GM18909 (cell line): ENCODE data around the gene GSTT2B.
"Not testable (repeated sequence)": the region's sequence is repeated elsewhere in the genome, so short reads cannot be mapped to it uniquely, and the experiment has no call there.

Experiments used
- ATAC-seq: cut with Tn5 transposase; IDR thresholded peaks from one replicate; pipeline ENCODE4 v1.9.1; 2021; ENCODE audit warnings: mild to moderate bottlenecking; ENCODE audit not compliant: unreplicated experiment, poor library complexity

The GSTT2B gene

GRCh38 chr22:23986538-23987178 is 25.7 kb upstream of the GSTT2B start:
- ATAC-seq = not testable (repeated sequence)

- ATAC-seq = not testable (repeated sequence)
These were observed 25.1 kb upstream of the GSTT2B start for GRCh38 chr22:23986089-23986488.

GRCh38 chr22:23984430-23984829 is 23.4 kb upstream of the GSTT2B start:
- peak; percentile 50 for ATAC-seq

DNA sequence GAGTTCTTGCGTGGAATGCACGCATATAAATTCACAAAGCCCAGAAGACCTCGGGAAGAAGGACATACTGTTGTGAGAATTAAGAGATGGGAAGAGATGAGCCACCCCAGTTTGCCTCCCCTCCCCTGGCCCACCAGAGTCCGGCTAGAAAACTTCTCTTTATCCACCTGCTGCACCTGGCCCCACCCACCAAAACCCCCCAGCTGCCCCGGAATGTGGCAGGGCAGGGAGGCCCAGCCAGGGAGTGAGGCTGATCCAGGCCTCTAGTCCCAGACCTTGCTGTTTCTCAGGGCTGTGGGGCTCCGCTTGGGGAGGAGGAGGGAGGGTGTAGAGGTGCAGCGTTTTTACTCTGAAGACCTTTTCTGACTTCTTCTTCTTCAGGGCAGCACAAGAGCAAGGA is 19.6 kb upstream of the GSTT2B start:
- not testable (repeated sequence) for ATAC-seq

DNA sequence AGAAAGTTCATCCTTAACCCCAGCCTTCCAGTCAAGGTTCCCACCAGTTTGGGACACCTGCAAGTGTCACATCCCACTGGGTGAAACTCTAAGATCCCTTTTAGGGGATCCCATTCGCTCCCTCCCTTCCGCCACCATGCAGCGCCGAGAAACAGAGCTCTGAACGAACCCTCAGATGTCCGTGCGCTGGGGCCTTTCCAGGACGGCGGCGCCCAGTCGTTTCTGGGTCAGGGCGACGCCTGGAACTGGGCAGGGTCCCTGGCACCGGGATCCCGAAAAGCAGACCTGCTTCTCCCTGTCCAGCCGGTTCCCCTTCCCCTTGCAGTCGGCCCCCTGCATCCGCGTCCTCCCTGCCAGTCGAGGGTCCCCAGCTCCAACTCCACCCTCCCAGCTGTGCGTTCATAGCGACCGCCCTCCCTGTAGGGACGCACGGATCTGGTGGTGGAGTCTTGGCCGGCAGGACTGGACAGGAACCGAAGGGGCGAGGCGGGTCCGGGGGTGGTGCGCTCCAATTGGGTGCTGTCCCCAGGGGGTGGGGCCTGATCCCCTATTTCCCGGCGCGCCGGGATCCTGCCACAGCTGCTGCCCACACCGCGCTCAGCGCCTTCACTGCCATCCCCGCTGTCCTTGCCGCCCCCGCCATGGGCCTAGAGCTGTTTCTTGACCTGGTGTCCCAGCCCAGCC is 18.7 kb upstream of the GSTT2B start, which contains the start of gene GSTT2:
GSTT2 (plus strand) TSS at position 578 of the 684 bp plus-strand sequence.
- not testable (repeated sequence) for ATAC-seq

- not testable (repeated sequence) for ATAC-seq
These were observed 16.3 kb upstream of the GSTT2B start for GRCh38 chr22:23977304-23977703.

DNA sequence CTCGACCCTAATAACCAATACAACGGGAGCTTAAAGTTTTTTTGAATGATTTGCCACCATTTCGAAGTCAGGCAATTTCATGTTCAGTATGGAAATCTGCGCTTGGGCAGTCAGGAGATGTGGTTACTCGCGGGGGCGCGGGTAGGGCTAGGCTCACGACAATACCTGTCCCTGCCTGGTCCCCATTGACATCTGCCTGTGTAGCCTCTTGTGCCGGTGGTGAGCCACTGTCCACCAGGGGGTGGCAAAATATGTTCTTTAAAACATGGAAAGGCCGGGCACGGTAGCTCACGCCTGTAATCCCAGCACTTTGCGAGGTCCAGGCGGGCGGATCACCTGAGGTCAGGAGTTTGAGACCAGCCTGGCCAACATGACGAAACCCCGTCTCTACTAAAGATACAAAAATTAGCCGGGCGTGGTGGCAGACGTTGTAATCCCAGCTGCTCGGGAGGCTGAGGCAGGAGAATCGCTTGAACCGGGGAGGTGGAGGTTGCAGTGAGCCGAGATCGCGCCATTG is 13.9 kb upstream of the GSTT2B start:
- not testable (repeated sequence) for ATAC-seq

DNA sequence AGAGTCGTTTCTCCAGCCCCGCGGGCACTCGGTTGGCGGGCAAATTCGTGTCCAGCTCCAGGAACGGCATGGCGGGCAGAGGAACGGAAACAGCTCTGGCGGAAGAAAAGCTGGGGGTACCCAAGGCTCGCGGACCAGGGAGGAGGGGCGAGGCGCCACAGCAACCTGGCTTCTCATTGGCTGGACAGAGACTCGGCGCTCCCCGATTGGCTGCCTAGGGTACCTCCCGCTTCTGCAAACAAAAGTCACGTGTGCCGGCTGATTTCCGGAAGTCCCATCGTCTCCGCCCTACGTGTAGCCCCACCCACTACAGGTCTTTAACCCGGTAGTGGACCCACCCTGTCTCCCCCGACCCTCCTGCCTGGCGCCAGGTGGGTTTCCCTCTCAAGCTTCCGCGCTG is 13.3 kb upstream of the GSTT2B start, which contains the start of gene DDT:
DDT (minus strand) TSS at position 97 of the 400 bp plus-strand sequence; CDS start at position 70, 27 bp downstream.
- peak; percentile 89 for ATAC-seq

GRCh38 chr22:23971927-23972326 is 10.9 kb upstream of the GSTT2B start:
- ATAC-seq = not testable (repeated sequence)

DNA sequence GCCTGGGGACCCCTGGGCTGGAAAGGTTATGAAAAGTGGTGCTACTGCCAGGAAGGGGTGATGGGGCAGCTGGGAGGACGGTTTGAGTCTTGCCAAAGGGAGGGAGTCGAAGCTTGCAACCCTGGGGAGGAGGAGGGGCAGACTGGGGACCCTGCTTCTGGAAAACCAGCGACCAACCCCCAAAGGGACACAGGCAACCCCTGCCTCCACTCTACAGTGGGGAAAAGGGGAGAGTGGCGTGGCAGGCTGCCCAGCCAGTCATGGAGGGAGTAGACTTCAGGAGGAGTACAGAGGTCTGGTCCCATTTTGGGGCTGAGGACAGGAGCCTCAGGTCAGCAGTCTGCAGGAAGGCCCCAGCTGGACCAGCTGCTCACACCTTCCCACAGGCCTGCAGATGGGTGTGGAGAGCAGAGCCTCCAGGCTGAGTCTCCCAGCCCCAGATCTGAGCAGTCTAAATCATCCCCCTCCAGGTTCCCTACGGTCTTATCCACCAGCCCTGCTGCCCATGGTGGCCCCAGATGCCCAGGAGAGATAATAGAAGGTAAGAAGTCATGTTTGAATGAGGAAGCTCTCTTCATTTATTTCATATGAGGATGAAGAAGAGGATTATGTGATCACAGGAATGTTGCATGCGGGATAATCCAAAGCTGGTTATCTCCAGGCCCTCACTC is 10.0 kb upstream of the GSTT2B start:
- ATAC-seq = no peak

GRCh38 chr22:23970201-23970641 is 9.2 kb upstream of the GSTT2B start:
- ATAC-seq = no peak

GRCh38 chr22:23969071-23969470 is 8.1 kb upstream of the GSTT2B start:
- ATAC-seq = no peak

DNA sequence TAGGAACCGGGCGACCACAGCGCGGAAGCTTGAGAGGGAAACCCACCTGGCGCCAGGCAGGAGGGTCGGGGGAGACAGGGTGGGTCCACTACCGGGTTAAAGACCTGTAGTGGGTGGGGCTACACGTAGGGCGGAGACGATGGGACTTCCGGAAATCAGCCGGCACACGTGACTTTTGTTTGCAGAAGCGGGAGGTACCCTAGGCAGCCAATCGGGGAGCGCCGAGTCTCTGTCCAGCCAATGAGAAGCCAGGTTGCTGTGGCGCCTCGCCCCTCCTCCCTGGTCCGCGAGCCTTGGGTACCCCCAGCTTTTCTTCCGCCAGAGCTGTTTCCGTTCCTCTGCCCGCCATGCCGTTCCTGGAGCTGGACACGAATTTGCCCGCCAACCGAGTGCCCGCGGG is 5.6 kb upstream of the GSTT2B start, which contains the start of gene DDTL:
DDTL (plus strand) TSS at position 321 of the 400 bp plus-strand sequence; CDS start at position 348, 27 bp downstream.
- peak; percentile 85 for ATAC-seq

- peak; percentile 22 for ATAC-seq
These were observed 5.1 kb upstream of the GSTT2B start for GRCh38 chr22:23966094-23966493.

DNA sequence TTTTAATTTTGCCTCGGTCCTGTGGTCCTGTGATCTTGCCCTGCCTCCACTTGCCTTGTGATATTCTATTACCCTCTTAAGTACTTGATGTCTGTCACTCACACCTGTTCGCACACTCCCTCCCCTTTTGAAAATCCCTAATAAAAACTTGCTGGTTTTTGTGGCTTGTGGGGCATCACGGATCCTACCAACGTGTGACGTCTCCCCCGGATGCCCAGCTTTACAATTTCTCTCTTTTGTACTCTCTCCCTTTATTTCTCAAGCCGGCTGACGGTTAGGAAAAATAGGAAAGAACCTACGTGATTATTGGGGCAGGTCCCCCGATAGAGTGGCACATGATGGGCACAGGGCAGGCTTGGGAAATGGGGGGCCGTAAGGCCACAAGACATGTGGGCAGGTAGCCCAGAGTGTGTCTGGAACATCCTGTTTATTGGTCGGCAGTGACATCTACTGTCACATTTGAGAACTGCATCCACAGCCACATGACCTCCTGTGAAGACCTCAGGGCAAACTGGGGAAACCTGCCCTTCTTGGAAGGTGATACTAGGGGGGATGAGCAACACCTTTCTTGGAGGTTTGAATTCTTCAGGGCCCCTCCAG is 4.6 kb downstream of the GSTT2B start:
- not testable (repeated sequence) for ATAC-seq

- not testable (repeated sequence) for ATAC-seq
These were observed 5.1 kb downstream of the GSTT2B start for GRCh38 chr22:23955886-23956285.

- ATAC-seq = not testable (repeated sequence)
These were observed 6.0 kb downstream of the GSTT2B start for GRCh38 chr22:23954991-23955305.

DNA sequence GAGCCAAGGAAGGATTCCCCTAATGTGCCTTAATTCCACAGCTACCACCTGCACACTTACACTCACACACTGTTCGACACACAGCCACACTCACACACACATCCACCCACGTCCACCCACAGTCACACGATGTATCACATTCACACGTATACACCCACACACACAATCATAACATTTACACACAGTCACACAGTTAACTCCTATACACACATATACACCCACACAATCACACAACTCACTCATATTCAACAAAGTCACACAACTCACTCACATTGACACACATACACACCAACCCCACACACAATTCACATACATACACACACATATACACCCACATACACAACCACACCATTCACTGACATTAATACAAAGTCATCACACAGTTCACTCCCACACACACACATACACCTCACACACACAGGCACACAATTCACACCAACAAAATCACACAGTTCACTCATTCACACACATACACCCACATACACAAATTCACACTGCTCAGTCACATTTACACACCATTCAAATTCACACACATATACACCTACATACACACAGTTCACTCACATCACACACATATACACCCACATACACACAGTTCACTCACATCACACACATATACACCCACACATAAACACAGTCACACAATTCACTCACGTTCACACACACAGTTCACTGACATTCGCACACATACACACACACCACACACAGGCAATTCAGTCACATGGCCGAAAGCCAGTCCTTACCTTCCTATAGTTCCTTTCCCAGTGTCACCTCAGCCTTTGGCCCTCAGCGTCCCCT is 6.6 kb downstream of the GSTT2B start:
- not testable (repeated sequence) for ATAC-seq

GRCh38 chr22:23953485-23953884 is 7.5 kb downstream of the GSTT2B start:
- ATAC-seq = not testable (repeated sequence)
